Suprapubic skin (tissue), 4 donors: ENCODE measurements around the gene MAP4K3.

Experiments
- POLR2A ChIP-seq, 2 donors: fragments of 450-650 bp; IDR thresholded peaks; one replicate each; pipeline ENCODE4 v1.6.1; 2017; ENCODE audit warnings: antibody characterized with exemption in 2 of 2, mild to moderate bottlenecking in 2 of 2, moderate library complexity in 2 of 2
- POLR2AphosphoS5 ChIP-seq, 3 donors: sonication (generic); formaldehyde crosslinking; IDR thresholded peaks; one replicate each; pipeline ENCODE4 v1.6.1; 2017; ENCODE audit warnings: antibody characterized with exemption in 3 of 3
- TF ChIP-seq, protein P1 (sequence below), 2 donors: fragments of 200-600 bp in 1 of 2; fragments of 450-650 bp in 1 of 2; sonication (generic) in 1 of 2; IDR thresholded peaks; one replicate each; pipeline ENCODE4 v1.5.1; 2016 to 2019; ENCODE audit warnings: antibody characterized with exemption in 2 of 2, mild to moderate bottlenecking in 1 of 2, moderate library complexity in 1 of 2

DNA sequence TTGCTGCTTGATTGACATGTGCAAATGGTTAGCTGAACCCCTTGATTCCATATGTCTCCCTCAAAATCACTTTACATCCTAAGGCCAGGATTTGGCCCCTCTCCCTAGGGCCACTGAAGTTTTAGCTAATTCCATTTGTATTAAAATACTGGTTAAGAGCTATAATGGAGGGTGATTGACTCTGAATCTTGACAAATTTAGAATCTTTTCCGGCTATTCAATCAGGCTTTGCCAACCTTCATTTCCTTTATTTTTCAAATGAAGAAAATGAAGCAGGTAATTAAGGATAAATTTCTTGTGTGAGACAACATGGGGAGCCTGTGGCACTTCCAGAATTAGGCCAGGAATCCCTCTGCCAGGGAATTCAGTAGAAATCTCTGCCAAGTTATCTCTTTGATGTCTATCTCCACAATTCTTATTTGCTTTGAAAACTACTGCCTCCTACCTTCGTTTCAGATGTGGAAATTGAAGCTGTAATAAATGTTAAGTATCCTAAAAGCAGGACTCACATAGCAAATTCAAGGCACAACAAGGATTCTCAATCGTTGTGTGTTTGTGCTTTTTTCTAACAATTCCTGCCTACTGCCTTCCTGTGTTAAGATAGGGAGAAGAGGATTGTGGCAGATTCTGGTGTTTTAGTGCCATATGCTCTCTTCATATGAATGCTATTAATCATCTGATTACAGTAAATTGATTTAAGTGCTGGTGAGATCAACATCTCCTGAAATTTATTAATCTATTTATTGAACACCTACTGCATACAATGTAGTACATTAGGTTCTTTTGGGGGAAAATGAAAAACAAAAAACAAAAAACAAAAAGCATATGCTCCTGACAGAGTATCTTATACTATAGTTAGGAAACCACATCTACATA lies 47.8 kb upstream of the MAP4K3 start:
- TF ChIP-seq, protein P1, sequence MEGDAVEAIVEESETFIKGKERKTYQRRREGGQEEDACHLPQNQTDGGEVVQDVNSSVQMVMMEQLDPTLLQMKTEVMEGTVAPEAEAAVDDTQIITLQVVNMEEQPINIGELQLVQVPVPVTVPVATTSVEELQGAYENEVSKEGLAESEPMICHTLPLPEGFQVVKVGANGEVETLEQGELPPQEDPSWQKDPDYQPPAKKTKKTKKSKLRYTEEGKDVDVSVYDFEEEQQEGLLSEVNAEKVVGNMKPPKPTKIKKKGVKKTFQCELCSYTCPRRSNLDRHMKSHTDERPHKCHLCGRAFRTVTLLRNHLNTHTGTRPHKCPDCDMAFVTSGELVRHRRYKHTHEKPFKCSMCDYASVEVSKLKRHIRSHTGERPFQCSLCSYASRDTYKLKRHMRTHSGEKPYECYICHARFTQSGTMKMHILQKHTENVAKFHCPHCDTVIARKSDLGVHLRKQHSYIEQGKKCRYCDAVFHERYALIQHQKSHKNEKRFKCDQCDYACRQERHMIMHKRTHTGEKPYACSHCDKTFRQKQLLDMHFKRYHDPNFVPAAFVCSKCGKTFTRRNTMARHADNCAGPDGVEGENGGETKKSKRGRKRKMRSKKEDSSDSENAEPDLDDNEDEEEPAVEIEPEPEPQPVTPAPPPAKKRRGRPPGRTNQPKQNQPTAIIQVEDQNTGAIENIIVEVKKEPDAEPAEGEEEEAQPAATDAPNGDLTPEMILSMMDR (IDR thresholded peaks at IDR 0.05), result no peak
- TF ChIP-seq POLR2A (IDR thresholded peaks at IDR 0.05) (no peak), POLR2AphosphoS5 (IDR thresholded peaks at IDR 0.05) (no peak)
